ENCODE measurements around the gene SNAPIN. TPM values are rescaled to one million over a fixed set of nuclear protein-coding genes. Genes with fewer than 3 reads are reported as not detected.

Gene SNAPIN
- total RNA-seq, 1 experiment from 2014 or later: 91.1 TPM

Small RNA genes within 50 kb of the gene (small RNA-seq; reads per million reads assigned to genes)
- 0 reads per million in 2 experiments for gene MIR8083
- 0 reads per million in 2 experiments for gene RN7SL372P

Other genes with a start within 250 kb of the SNAPIN start
- not detected in 2 replicates for gene S100A7A, start 242.2 kb upstream of the SNAPIN start, total RNA-seq (2014; rRNA removed; shearing (Covaris generic))
- not detected in 2 replicates for gene S100A7, start 198.1 kb upstream of the SNAPIN start, total RNA-seq (2014; rRNA removed; shearing (Covaris generic))
- gene S100A6, start 122.7 kb upstream of the SNAPIN start, total RNA-seq (2014; rRNA removed; shearing (Covaris generic)): 185 and 198 TPM in 2 replicates
- gene S100A5, start 117.8 kb upstream of the SNAPIN start, total RNA-seq (2014; rRNA removed; shearing (Covaris generic)): not detected in 2 replicates
- gene S100A4, start 112.9 kb upstream of the SNAPIN start, total RNA-seq (2014; rRNA removed; shearing (Covaris generic)): 0.51 TPM in 1 of 2 replicates, not detected in the other
- gene S100A3, start 109.4 kb upstream of the SNAPIN start, total RNA-seq (2014; rRNA removed; shearing (Covaris generic)): 0.63 TPM in 1 of 2 replicates, not detected in the other
- gene S100A2, start 92.9 kb upstream of the SNAPIN start, total RNA-seq (2014; rRNA removed; shearing (Covaris generic)): 0.24 and 2.2 TPM in 2 replicates
- gene S100A16, start 45.6 kb upstream of the SNAPIN start, total RNA-seq (2014; rRNA removed; shearing (Covaris generic)): 36.5 and 37.8 TPM in 2 replicates
- gene S100A14, start 42.4 kb upstream of the SNAPIN start, total RNA-seq (2014; rRNA removed; shearing (Covaris generic)): not detected in 2 replicates
- gene S100A13, start 31.2 kb upstream of the SNAPIN start, total RNA-seq (2014; rRNA removed; shearing (Covaris generic)): 247 and 266 TPM in 2 replicates
- 563 and 586 TPM in 2 replicates for gene S100A1, start 30.3 kb upstream of the SNAPIN start, total RNA-seq (2014; rRNA removed; shearing (Covaris generic))
- 59.3 and 62.0 TPM in 2 replicates for gene CHTOP, start 24.6 kb upstream of the SNAPIN start, total RNA-seq (2014; rRNA removed; shearing (Covaris generic))
- gene ILF2, start 12.3 kb downstream of the SNAPIN start, total RNA-seq (2014; rRNA removed; shearing (Covaris generic)): 415 and 443 TPM in 2 replicates
- gene NPR1, start 20.0 kb downstream of the SNAPIN start, total RNA-seq (2014; rRNA removed; shearing (Covaris generic)): not detected in 2 replicates
- 63.2 and 77.5 TPM in 2 replicates for gene INTS3, start 69.3 kb downstream of the SNAPIN start, total RNA-seq (2014; rRNA removed; shearing (Covaris generic))
- gene SLC27A3, start 116.7 kb downstream of the SNAPIN start, total RNA-seq (2014; rRNA removed; shearing (Covaris generic)): 174 and 184 TPM in 2 replicates

Data from SK-MEL-5 (cell line).